WI38 (cell line): ENCODE measurements around the gene SHKBP1.
A peak's percentile ranks its signal among the peaks of the same experiment; 100 is the strongest.
"Not testable (repeated sequence)": the region's sequence is repeated elsewhere in the genome, so short reads cannot be mapped to it uniquely, and the experiment has no call there.

Experiments
- H3K4me3 ChIP-seq: 2 replicates; pipeline ENCODE4 v1.5.1; 2011; ENCODE audit warnings: low read depth, mild to moderate bottlenecking, control low read depth, low read length
- CTCF ChIP-seq: IDR thresholded peaks from 2 replicates; pipeline ENCODE4 v1.5.1; 2012; ENCODE audit warnings: low read depth, mild to moderate bottlenecking, control low read depth, low read length

SHKBP1 gene

GRCh38 chr19:40559394-40559793 is 17.3 kb upstream of the SHKBP1 start:
- no peak for TF ChIP-seq CTCF
- H3K4me3 ChIP-seq = no peak overlapping the region

GRCh38 chr19:40560092-40560507 is 16.6 kb upstream of the SHKBP1 start:
- H3K4me3 ChIP-seq = no peak overlapping the region
- no peak for TF ChIP-seq CTCF

GRCh38 chr19:40561947-40562346 is 14.7 kb upstream of the SHKBP1 start:
- no peak for TF ChIP-seq CTCF
- no peak overlapping the region for H3K4me3 ChIP-seq

- not testable (repeated sequence) for H3K4me3 ChIP-seq
These were observed 12.1 kb upstream of the SHKBP1 start for GRCh38 chr19:40564535-40564934.

GRCh38 chr19:40565355-40565754 is 11.3 kb upstream of the SHKBP1 start:
- no peak overlapping the region for H3K4me3 ChIP-seq
- TF ChIP-seq CTCF = no peak

GRCh38 chr19:40565910-40566495 is 10.7 kb upstream of the SHKBP1 start:
- TF ChIP-seq CTCF = no peak
- H3K4me3 ChIP-seq = no peak overlapping the region

- TF ChIP-seq CTCF = no peak
- peak overlapping the region; percentile 43 for H3K4me3 ChIP-seq
These were observed 9.5 kb upstream of the SHKBP1 start for GRCh38 chr19:40567040-40567749.
